ENCODE measurements around the gene SRPK3.
"Not testable (repeated sequence)": the region's sequence is repeated elsewhere in the genome, so short reads cannot be mapped to it uniquely, and the experiment has no call there.

Gene SRPK3, protein sequence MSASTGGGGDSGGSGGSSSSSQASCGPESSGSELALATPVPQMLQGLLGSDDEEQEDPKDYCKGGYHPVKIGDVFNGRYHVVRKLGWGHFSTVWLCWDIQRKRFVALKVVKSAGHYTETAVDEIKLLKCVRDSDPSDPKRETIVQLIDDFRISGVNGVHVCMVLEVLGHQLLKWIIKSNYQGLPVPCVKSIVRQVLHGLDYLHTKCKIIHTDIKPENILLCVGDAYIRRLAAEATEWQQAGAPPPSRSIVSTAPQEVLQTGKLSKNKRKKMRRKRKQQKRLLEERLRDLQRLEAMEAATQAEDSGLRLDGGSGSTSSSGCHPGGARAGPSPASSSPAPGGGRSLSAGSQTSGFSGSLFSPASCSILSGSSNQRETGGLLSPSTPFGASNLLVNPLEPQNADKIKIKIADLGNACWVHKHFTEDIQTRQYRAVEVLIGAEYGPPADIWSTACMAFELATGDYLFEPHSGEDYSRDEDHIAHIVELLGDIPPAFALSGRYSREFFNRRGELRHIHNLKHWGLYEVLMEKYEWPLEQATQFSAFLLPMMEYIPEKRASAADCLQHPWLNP

DNA sequence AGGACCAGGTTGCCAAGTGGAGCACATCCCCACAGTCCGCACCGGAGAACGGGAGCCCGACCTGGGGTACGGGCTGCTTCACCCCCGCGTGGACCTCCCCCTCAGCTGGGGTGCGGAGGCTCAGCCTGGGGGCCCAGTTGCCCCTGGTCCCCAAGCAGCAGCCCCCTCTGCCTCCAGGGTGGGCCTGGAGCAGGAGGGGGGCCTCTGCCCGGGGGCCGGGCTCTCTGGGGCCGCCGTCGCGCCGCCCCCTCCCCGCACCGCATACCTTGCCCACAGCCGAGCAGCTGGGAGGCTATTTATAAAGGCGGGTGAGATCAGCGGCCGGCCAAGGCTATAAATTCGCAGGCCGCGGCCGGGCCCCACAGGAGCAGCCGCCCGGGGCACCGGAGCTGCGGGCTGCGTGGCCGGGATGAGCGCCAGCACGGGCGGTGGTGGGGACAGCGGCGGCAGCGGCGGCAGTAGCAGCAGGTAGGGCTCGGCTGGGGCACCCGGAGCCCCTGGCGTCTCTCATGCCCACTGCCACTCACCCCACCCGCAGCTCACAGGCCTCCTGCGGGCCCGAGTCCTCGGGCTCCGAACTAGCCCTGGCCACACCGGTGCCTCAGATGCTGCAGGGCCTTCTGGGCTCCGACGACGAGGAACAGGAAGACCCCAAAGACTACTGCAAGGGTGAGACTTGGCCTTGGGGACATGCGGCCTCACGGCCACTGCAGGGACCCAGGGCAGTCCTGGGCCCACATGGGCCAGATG, at the start of gene SRPK3:
Gene SRPK3, plus strand, starts transcription at position 364 of the 750 bp plus-strand sequence. Its CDS starts 46 bp downstream, at position 410.
- DNase-seq (ENCODE audit: extremely low read depth in 1 of 2, low read depth in 1 of 2), result no peak

DNA sequence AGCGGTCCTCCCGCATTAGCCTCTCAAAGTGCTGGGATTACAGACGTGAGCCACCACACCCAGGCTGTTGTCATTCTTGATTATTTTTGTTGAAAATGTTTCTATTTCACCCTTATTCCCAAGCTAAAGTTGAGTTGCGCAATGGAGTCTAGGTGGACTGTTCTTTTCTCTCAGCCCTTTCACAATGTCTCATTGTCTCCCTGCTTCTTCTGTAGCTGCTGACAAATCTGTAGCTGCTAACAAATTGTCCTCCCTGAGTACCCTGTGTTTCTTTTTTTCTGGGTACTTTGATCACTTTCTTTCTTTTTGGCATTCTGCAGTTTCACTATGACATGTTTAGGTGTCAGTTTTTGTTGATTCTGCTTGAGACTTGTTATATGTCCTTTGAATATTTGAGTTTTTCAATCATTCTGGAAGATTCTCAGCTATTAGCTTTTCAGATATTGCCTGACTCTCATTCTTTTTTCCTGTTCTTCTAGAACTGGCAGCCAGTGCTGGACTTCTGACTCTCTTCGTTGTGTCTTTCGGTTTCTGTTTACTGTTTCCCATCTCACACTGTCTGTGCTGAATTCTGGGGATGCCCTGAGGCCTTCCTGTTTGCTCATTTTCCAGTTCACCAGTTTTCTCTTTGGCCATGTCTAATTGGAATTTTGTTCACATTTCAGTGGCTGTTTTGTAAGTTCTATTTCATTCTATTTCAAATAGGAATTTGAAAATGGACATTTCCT, 49.6 kb upstream of the SRPK3 start:
- no peak for DNase-seq (ENCODE audit: extremely low read depth in 1 of 2, low read depth in 1 of 2)

DNA sequence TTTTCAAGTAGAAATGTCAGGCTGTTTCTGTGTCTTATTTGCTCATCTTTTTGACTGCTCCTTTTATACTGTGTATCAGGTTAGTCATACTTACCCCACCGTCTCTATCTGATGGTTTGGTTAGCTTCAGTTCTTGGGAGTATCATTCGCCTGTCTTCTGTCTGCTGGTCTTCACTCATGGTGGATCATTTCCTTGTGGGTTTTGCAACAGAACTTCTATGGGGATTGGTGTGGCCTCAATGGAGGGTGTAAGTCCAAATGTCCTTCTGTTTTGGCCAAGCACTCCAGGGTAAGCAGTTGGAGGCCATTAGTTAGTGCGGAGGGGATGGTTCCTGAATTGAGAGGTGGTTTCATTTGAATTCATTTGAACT, 49.0 kb upstream of the SRPK3 start:
- DNase-seq (ENCODE audit: extremely low read depth in 1 of 2, low read depth in 1 of 2), result no peak

DNA sequence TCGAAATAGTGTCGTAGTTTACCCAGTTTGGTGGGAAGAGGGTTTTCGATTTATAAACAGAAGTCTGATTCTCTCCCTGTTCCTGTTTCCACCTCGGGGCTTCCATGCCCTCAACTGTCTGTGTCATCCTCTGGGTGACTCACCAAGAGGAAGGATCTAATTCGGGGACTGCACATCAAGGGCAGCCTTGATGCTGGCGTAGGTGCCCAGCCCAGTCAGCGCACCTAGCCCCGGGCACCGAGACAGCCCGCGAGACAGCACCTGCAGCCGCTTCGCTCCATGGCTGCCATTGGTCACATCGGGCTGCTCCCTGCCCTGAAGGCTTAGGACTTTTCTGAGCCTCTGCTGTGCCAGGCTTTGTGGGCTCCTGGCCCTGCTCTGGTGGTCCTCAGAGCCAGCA, 48.4 kb upstream of the SRPK3 start:
- no peak for DNase-seq (ENCODE audit: extremely low read depth in 1 of 2, low read depth in 1 of 2)

DNA sequence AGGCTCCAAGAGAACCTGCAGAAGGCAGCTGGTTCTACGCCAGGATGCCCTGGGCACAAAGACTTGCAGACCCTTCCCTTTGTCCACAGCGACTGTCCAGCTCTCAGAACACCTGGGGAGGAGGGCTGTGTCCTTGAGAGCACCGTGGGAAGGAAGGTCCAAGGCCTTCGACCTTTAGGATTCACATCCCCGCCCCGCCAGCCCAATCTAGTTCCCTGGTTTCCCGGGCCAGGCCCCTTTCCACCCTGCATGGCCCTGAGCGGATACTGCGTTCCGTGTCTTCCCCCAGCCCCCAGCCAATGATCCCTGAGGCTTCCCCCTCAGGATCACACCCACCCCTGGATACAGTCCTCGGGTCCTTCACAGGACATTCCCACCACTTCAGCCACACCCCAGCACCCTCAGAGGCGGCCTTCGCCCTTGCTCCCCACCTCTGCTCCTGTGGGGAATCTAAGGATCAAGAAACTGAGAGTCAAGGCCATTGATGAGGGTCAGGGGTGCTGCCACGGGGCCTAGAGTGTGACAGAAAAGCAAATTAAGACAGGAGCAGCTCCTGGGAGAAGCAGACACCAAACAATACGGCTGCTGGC, 47.1 kb upstream of the SRPK3 start:
- DNase-seq (ENCODE audit: extremely low read depth in 1 of 2, low read depth in 1 of 2), result no peak

DNA sequence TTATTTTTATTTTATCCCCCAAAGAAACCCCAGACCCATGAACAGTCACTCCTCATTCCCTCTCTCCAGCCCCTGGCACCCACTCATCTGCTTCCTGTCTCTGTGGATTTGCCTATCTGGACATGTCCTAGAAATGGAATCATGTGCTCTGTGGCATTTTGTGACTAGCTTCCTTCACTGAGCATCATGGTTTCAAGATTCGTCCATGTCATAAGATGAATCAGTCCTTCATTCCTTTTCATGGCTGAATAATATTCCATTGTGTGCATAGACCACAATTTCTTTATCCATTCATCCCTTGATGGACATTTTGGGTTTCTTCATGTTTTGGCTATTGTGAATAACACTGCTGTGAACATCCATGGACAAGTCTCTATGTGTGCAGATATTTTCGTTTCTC, 46.0 kb upstream of the SRPK3 start:
- no peak for DNase-seq (ENCODE audit: extremely low read depth in 1 of 2, low read depth in 1 of 2)

DNA sequence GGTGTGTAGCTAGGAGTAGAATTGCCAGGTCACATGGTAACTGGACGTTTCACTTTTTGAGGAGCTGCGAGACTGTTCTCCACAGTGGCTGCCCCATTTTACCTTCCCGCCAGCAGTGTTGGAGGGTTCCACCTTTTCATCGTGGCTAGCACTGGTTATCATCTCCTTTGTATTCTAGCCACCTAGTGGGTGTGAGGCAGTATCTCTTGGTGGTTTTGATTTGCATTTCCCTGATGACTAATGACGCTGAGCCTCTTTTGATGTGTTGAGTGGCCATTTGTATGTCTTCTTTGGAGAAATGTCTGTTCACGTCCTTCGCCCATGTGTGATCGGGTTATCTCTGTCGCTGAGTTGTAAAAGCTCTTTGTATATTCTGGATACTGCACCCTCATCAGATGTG, 45.6 kb upstream of the SRPK3 start:
- DNase-seq (ENCODE audit: extremely low read depth in 1 of 2, low read depth in 1 of 2), result no peak

DNA sequence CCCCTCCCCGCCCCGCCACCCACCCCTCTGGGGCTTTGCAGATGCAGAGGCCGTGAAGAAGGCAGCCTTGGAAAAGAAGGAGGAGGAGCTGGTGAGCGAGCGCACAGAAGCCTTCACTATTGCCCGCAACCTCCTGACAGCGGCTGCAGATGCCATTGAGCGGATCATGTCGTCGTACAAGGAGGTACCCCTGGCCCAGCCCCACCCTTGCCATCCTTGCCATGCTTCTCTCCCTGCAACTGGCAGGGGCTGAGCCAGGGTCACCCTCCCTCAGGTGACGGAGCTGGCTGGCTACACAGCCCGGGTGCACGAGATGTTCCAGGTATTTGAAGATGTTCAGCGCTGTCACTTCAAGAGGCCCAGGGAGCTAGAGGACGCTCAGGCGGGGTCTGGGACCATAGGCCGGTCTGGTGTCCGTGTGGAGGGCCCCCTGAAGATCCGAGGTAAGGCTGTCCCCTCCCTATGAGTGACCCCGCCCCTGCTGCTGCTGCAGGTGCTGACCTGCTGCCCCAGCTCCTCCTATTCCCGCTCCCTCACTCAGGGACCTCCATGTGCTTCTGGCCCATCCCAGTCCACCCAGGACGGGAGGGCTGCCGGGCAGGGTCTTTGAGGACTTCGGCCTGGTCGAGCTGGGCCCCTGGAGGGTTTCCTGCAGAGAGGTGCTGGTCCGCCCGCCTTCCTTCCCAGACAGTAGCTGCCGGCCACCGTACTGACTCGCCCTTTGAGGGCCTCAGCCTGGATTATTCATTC, 44.6 kb upstream of the SRPK3 start:
- no peak for DNase-seq (ENCODE audit: extremely low read depth in 1 of 2, low read depth in 1 of 2)

DNA sequence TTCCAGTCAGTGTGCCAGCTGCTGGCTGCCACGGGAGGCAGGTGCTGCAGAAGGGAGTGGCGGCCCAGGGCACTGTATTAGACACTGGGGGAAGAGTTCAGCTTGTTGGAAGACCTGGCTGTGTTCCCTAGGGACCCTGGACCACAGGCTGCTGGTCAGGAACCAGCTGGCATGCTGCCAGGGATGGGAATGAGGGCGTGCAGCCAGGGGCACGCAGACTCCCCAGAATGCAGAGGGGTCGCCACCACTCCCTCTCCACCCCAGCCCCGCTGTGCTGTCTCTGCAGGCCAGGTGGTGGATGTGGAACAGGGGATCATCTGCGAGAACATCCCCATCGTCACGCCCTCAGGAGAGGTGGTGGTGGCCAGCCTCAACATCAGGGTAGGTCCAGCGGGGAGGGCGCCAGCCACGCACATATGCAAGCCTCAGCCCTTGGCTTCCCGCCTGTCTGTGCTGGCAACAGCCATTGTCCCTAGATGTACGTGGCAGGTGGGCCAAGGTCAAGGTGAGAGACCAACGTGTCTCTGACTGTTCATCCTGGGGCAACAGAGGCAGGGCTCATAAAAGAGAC, 43.9 kb upstream of the SRPK3 start:
- no peak for DNase-seq (ENCODE audit: extremely low read depth in 1 of 2, low read depth in 1 of 2)

DNA sequence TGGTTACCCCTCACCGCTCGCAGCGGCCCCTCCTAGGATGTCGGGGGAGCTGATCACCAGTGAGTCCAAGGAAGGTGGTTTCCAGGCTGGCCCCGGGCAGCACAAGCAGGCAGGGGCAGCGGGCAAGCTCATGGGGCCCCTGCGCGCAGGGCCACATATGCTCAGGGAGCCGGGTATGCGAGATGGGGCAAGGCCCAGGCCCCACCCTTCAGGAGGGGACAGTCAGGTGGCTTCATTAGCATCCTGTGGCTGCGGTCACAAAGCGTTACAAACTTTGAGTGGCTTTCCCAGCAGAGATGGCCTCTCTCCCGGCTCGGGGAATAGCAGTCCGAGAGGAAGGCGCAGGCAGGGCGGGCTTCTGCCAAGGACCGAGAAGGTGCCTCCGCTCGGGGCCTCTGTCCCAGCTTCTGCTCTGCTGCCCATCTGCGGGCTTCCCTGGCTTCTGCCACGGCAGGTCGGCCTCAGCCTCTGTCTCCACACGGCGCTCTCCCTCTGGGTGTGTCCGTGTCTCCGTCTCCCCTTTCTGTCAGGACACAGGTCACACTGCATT, 42.7 kb upstream of the SRPK3 start:
- DNase-seq (ENCODE audit: extremely low read depth in 1 of 2, low read depth in 1 of 2), result no peak

DNA sequence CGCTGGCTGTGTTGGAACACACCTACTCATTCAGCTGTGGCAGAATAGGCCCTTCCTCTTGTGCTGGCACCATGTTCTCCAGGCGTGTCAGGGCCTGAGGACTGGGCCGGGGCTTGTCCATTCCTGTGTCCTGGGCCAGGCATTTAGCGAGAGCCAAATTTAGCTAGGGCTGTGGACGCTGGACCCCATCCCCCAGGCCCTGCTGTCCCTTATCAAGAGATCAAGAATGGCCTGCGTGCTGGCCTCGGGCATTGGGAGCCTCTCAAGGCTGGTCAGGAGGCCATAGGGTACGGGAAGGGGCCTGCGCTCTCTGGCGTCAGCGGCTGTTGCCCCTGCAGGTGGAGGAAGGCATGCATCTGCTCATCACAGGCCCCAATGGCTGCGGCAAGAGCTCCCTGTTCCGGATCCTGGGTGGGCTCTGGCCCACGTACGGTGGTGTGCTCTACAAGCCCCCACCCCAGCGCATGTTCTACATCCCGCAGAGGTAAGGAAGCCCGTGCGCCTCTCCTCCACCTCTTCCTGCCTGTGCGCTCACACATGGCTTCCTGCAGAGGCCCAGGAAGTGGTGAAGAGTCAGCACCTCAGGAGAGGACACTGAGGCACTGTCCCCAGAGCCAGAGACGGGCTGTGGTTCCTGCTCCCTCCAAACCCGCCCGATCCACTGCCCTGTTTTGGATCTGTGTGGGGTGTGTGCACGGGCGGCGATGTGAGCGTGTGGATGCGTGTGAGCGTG, 40.9 kb upstream of the SRPK3 start:
- no peak for DNase-seq (ENCODE audit: extremely low read depth in 1 of 2, low read depth in 1 of 2)

DNA sequence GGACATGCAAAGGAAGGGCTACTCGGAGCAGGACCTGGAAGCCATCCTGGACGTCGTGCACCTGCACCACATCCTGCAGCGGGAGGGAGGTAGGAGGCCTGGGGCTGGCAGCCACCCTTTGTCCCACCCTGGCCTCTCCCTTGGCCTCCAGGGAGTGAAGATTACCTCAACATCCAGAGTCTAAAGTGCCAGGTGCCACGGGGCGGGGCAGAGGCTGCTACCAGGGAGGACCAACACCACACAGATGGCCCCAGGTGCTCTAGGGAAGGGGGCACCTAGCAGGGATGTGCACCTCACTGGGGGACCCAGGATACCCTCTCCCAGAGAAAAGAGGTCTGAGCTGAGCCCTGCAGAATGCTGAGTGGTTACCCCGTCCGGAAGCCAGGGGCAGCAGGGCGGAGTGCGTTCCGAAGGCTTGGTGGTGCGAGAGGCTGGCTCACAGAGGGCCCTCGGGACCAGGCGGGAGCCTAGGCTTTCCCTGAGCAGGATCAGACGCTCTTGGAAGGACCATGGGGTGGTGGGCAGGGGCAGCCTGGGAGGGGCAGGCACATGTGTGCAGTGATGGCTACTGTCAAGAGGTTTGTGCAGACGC, 40.1 kb upstream of the SRPK3 start:
- DNase-seq (ENCODE audit: extremely low read depth in 1 of 2, low read depth in 1 of 2), result no peak

DNA sequence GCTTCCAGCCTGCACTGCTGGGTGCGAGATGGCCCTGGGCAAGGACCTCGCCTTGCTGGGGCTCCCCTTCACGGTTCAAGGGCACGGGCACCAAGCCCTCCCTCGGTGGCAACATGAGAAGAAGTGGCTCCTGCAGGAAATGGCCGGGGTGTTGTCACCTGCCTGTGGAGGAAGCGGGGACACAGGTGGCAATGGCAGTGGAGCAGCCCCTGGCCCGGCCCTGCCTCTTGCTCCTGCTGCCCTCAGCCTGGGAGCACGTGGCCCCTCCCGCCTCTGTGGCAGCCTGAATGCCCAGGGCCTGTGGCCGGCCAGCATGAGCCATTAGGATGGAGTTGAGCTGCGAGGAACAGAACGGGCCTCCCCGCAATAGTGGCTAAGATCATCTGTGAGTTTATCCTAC, 39.4 kb upstream of the SRPK3 start:
- no peak for DNase-seq (ENCODE audit: extremely low read depth in 1 of 2, low read depth in 1 of 2)

DNA sequence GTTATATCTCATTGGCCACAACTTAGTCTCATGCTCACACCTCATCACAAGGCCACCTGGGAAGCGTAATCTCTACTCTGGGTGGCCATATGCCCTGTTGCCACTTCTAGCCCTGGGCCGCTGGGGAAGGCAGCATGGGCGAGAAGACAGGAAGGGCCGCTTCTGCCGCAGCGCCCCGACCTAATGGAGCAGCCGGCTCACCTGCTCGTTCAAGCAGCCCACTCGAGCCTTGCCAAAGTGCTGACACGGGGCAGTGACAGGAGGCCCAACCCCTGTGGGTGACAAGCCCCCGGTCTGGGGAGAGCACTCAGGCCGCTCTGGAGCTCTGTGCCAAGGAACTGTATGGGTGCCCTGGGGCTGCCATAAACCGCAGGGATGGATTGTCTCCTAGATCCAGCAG, 38.7 kb upstream of the SRPK3 start:
- DNase-seq (ENCODE audit: extremely low read depth in 1 of 2, low read depth in 1 of 2), result not testable (repeated sequence)

DNA sequence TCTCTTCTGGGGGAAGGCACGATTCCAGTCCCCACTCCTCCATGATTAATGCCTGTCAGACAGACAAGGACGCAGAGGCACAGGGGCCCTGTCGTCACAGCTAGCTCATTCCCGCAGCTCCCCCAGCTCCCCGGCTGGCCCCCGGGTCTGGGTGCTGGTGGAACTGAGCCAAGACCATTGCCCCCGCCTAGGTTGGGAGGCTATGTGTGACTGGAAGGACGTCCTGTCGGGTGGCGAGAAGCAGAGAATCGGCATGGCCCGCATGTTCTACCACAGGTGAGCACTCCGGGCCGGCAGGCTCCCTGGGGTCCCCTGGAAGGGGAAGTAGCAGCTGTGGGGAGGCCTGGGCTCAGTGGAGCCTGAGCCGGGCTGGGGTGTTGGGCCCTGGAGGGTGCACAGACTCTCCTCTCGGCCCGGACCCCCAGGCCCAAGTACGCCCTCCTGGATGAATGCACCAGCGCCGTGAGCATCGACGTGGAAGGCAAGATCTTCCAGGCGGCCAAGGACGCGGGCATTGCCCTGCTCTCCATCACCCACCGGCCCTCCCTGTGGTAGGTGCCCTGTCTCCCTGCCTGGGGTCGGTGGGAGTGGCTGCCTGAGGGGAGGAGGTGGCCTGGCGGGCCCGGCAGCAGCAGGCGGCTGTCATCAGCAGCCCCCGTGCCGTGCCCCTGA, 37.9 kb upstream of the SRPK3 start:
- DNase-seq (ENCODE audit: extremely low read depth in 1 of 2, low read depth in 1 of 2), result not testable (repeated sequence)

DNA sequence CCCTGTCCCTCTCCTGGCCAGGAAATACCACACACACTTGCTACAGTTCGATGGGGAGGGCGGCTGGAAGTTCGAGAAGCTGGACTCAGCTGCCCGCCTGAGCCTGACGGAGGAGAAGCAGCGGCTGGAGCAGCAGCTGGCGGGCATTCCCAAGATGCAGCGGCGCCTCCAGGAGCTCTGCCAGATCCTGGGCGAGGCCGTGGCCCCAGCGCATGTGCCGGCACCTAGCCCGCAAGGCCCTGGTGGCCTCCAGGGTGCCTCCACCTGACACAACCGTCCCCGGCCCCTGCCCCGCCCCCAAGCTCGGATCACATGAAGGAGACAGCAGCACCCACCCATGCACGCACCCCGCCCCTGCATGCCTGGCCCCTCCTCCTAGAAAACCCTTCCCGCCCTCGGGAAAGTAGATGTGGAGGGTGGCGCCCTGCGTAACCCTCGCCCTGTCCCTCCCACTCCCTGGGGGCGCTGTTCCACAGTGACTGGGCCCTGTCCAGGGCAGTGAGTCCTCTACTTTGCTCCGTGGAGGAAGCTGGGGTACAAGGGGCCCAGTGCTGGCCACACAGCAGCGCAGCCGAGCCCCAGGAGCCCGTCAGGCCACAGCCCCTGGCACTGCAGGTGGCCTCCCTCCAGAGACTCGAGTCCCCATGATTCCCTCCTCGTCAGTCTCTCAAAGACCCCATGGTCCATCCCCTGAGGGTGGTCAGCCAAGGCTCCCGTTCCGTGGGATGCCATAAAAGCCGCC, 37.2 kb upstream of the SRPK3 start:
- not testable (repeated sequence) for DNase-seq (ENCODE audit: extremely low read depth in 1 of 2, low read depth in 1 of 2)
